GM12878 (cell line): ENCODE measurements around the gene COQ3. TPM values are rescaled to one million over a fixed set of nuclear protein-coding genes. Genes with fewer than 3 reads are reported as not detected.
A peak's percentile ranks its signal among the peaks of the same experiment; 100 is the strongest.

Source experiments
- ATF2 ChIP-seq: IDR thresholded peaks from 2 replicates; pipeline ENCODE4 v1.6.1; 2012; ENCODE audit warnings: low read length, inconsistent platforms
- ATF7 ChIP-seq: fragments of 450-650 bp; IDR thresholded peaks from 2 replicates; pipeline ENCODE4 v1.6.1; 2016; ENCODE audit warnings: low read depth, mild to moderate bottlenecking
- BACH1 ChIP-seq: fragments of 450-650 bp; IDR thresholded peaks from 2 replicates; pipeline ENCODE4 v1.6.1; 2017; ENCODE audit warnings: mild to moderate bottlenecking, borderline replicate concordance
- BHLHE40 ChIP-seq, 2 experiments: fragments of 450-650 bp in 1 of 2; IDR thresholded peaks; 2 replicates each; pipeline ENCODE4 v1.6.1; 2011 to 2017; ENCODE audit warnings: low read depth in 2 of 2, borderline replicate concordance in 1 of 2, improper control_type of control experiment in 1 of 2, low read length in 1 of 2, mild to moderate bottlenecking in 1 of 2
- DPF2 ChIP-seq: fragments of 450-650 bp; IDR thresholded peaks from 2 replicates; pipeline ENCODE4 v1.6.1; 2017; ENCODE audit warnings: mild to moderate bottlenecking
- EGR1 ChIP-seq, 2 experiments: IDR thresholded peaks; 1 replicate in 1 of 2; 2 replicates in 1 of 2; pipeline ENCODE4 v1.6.1; 2011 to 2012; ENCODE audit warnings: low read depth in 2 of 2, low read length in 2 of 2, borderline replicate concordance in 1 of 2, mild to moderate bottlenecking in 1 of 2, moderate library complexity in 1 of 2
- ESRRA ChIP-seq: IDR thresholded peaks from 2 replicates; pipeline ENCODE4 v1.6.1; 2012; ENCODE audit warnings: mild to moderate bottlenecking, low read length, improper control_type of control experiment
- FOXM1 ChIP-seq: IDR thresholded peaks from 2 replicates; pipeline ENCODE4 v1.6.1; 2012; ENCODE audit warnings: low read depth, mild to moderate bottlenecking, inconsistent platforms, low read length, moderate library complexity
- HDAC6 ChIP-seq: fragments of 200-600 bp; sonication (generic); IDR thresholded peaks from one replicate; pipeline ENCODE4 v1.8.0; 2017; ENCODE audit warnings: antibody characterized with exemption; ENCODE audit not compliant: unreplicated experiment
- IRF4 ChIP-seq: IDR thresholded peaks from 2 replicates; pipeline ENCODE4 v1.6.1; 2011; ENCODE audit warnings: low read depth, low read length
- KDM1A ChIP-seq: fragments of 200-600 bp; sonication (generic); IDR thresholded peaks from 2 replicates; pipeline ENCODE4 v1.6.1; 2016; ENCODE audit warnings: borderline replicate concordance
- NFIC ChIP-seq: IDR thresholded peaks from 2 replicates; pipeline ENCODE4 v1.6.1; 2012; ENCODE audit warnings: low read depth, mild to moderate bottlenecking, inconsistent platforms, low read length, moderate library complexity
- POLR2AphosphoS2 ChIP-seq: IDR thresholded peaks from 2 replicates; pipeline ENCODE4 v1.6.1; 2011; ENCODE audit warnings: low read depth, mild to moderate bottlenecking, low read length, improper control_type of control experiment, moderate library complexity
- POU2F2 ChIP-seq: IDR thresholded peaks from 3 replicates; pipeline ENCODE4 v1.6.1; 2011; ENCODE audit warnings: low read depth, mild to moderate bottlenecking, low read length, borderline replicate concordance
- PRDM15 ChIP-seq: fragments of 450-650 bp; formaldehyde crosslinking; IDR thresholded peaks from 2 replicates; pipeline ENCODE4 v1.4.0; 2020; ENCODE audit warnings: mild to moderate bottlenecking, moderate library complexity
- RB1 ChIP-seq: fragments of 450-650 bp; formaldehyde crosslinking; IDR thresholded peaks from 2 replicates; pipeline ENCODE4 v1.6.1; 2017; ENCODE audit warnings: mild to moderate bottlenecking, borderline replicate concordance
- SP1 ChIP-seq: IDR thresholded peaks from one replicate; pipeline ENCODE4 v1.6.1; 2011; ENCODE audit warnings: low read depth, low read length
- SPI1 ChIP-seq: IDR thresholded peaks from 2 replicates; pipeline ENCODE4 v1.6.1; 2011; ENCODE audit warnings: low read depth, mild to moderate bottlenecking, low read length, moderate library complexity, borderline replicate concordance; ENCODE audit not compliant: insufficient read depth
- SREBF2 ChIP-seq: IDR thresholded peaks from 2 replicates; pipeline ENCODE4 v1.6.1; 2012; ENCODE audit warnings: mild to moderate bottlenecking, low read length
- TAF1 ChIP-seq: IDR thresholded peaks from 2 replicates; pipeline ENCODE4 v1.6.1; 2011; ENCODE audit warnings: mild to moderate bottlenecking, low read depth, low read length, borderline replicate concordance
- TBL1XR1 ChIP-seq: IDR thresholded peaks from 2 replicates; pipeline ENCODE4 v1.6.1; 2012; ENCODE audit warnings: low read depth, low read length, improper control_type of control experiment
- USF2 ChIP-seq: IDR thresholded peaks from 2 replicates; pipeline ENCODE4 v1.6.1; 2011; ENCODE audit warnings: low read depth, low read length, improper control_type of control experiment, borderline replicate concordance
- ZNF217 ChIP-seq: fragments of 450-650 bp; IDR thresholded peaks from 2 replicates; pipeline ENCODE4 v1.6.1; 2017; ENCODE audit warnings: antibody characterized with exemption, mild to moderate bottlenecking
- ZNF24 ChIP-seq: fragments of 450-650 bp; IDR thresholded peaks from 2 replicates; pipeline ENCODE4 v1.6.1; 2017; ENCODE audit warnings: antibody characterized with exemption, mild to moderate bottlenecking
- ZNF274 ChIP-seq: IDR thresholded peaks from one replicate; pipeline ENCODE4 v1.8.0; 2011; ENCODE audit not compliant: insufficient read length, insufficient read depth
- polyA plus RNA-seq, 11 experiments: library from polyadenylated mRNA; depleted of rRNA in 4 of 11; unstranded in 6 of 11; stranded (reverse) in 5 of 11; fragments of >200 nt; fragmentation: Nextera tagmentation in 4 of 11; fragmentation: Illumina TruSeq in 1 of 11; extraction: Ambion mirVana in 4 of 11; extraction: Trizol in 1 of 11; gene quantifications; 1 replicate in 1 of 11; 2 replicates in 10 of 11; pipeline versions ENCODE4 v1.2.1 to v1.2.3, GENCODE V29; 2011 to 2016; ENCODE audit warnings: inconsistent platforms in 2 of 11, missing spikeins in 2 of 11, low read depth in 1 of 11
- total RNA-seq, 4 experiments: library from RNA; depleted of rRNA in 3 of 4; stranded (reverse); fragments of >200 nt in 3 of 4; fragmentation: Illumina TruSeq in 1 of 4; extraction: Trizol in 1 of 4; gene quantifications; 2 replicates each; pipeline versions ENCODE4 v1.2.1 to v1.2.3, GENCODE V29; 2013 to 2021

The COQ3 gene
- total and polyA plus RNA-seq, 10 of the 15 experiments (the other 5 are each of a cell fraction or from before 2014, with no cell fraction given): 9.3 to 50.6 (median 16.0) TPM

GRCh38 chr6:99333068-99333467, 60.9 kb downstream of the COQ3 start (continued):
- peak; percentile 72 for TF ChIP-seq ATF2
- no peak for TF ChIP-seq HDAC6
- TF ChIP-seq ZNF217: peak; percentile 56; the same call in 1 of the 2 replicates
- no peak for TF ChIP-seq EGR1 (IDR thresholded peaks at IDR 0.05; ENCODE audit: borderline replicate concordance in 1 of 2, low read depth in 2 of 2, low read length in 2 of 2)
- TF ChIP-seq ZNF274: no peak
- no peak for TF ChIP-seq KDM1A
- TF ChIP-seq RB1: no peak
- peak; percentile 89; the same call in 1 of the 2 replicates for TF ChIP-seq BACH1
- 0 out of 3 replicates have a peak, but pooled peaks have one; percentile 28 for TF ChIP-seq POU2F2
- TF ChIP-seq DPF2: peak; percentile 86
- TF ChIP-seq SREBF2: no peak
- peak; percentile 94 for TF ChIP-seq SPI1
- TF ChIP-seq ESRRA: no peak
- peak; percentile 76; the same call in 1 of the 2 replicates for TF ChIP-seq ATF7
- no peak for TF ChIP-seq TAF1
- TF ChIP-seq POLR2AphosphoS2: no peak
- no peak for TF ChIP-seq PRDM15 (CRISPR knock-in tag)
- peak; percentile 90 for TF ChIP-seq IRF4
- peak in 1 of 2 experiments; percentile 21; a peak in 1 of 4 replicates for TF ChIP-seq BHLHE40 (IDR thresholded peaks at IDR 0.05; ENCODE audit: borderline replicate concordance in 1 of 2, low read depth in 2 of 2, low read length in 1 of 2)
- TF ChIP-seq ZNF24: peak; percentile 97
- peak; percentile 73 for TF ChIP-seq NFIC
- no peak for TF ChIP-seq USF2
- TF ChIP-seq FOXM1: peak; percentile 57; the same call in 1 of the 2 replicates
- TF ChIP-seq SP1: no peak
- peak; percentile 80; the same call in 1 of the 2 replicates for TF ChIP-seq TBL1XR1
